Left ventricle myocardium superior (tissue), 1 donor: ENCODE data around the gene DPM1. TPM values are rescaled to one million over a fixed set of nuclear protein-coding genes. Genes with fewer than 3 reads are reported as not detected.
"Not testable (repeated sequence)": the region's sequence is repeated elsewhere in the genome, so short reads cannot be mapped to it uniquely, and the experiment has no call there.

Source experiments
- ATAC-seq: fragments of 200-7000 bp; cut with Tn5 transposase; one replicate; pipeline ENCODE4 v1.9.1; 2020; ENCODE audit warnings: mild to moderate bottlenecking, moderate library complexity
- DNase-seq: peaks from one replicate; pipeline ENCODE4 v3.0.0-alpha.2; 2020
- intact Hi-C: fragments of 100-400 bp; cut with micrococcal nuclease; formaldehyde crosslinking; loops from one replicate; pipeline ENCODE4 v1.11.0; 2022
- total RNA-seq: library from RNA; stranded (reverse); fragmentation: NEBNext Ultra II Directional; extraction: Animal tissue kit (Norgen Biotek cat#: 25700); gene quantifications from one replicate; pipeline ENCODE4 v1.2.1, GENCODE V29; 2021
- donor health status: DM: no; HTN: yes; CAD: no; lungs with severe emphysema.

DPM1 gene
- total RNA-seq, 1 donor from 2014 or later, result 41.2 TPM

DNA sequence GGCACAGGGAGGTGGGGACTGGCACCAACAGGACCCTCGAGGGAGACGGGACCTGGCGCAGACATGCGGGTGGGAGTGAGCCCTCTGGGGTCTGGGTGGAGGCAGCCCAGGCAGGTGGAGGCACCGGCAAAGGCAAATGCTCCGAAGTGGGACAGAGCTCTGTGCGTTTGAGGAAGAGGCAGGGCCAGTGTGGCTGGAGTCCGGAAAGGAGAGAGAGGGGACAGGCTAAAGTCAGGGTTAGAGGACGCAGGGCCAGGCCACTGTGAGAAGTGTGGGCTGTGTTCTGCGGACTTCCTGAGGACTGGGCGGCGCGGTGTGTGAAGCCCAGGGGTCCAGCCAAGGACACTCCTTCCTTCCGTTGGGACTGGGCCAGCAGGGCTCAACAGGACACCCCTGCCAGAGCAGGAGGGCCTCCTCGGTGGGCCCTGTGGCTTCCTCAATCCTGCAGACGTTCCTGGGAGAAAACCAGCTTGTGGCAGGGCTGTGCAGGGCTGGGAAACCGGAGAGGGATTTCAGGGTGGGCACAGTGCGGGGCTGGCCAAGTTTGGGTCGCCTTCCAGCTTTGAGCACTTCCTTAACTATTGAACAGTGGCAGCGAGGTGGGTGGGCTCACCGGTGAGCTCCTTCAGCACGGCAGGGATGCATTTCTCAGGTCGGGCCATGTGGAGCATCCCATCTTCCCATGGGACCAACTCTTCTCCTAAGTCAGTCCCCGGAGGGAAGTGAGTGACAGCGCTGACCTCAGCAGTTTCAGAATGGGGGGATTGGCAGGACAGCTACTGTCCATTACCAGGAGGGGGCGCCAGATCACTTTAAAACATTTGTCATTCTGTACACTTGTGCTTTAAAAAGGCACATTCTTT is 22.8 kb upstream of the DPM1 start:
- ATAC-seq (peak; percentile 63), DNase-seq (no peak)
- intact Hi-C loops, result no loop called here

DNA sequence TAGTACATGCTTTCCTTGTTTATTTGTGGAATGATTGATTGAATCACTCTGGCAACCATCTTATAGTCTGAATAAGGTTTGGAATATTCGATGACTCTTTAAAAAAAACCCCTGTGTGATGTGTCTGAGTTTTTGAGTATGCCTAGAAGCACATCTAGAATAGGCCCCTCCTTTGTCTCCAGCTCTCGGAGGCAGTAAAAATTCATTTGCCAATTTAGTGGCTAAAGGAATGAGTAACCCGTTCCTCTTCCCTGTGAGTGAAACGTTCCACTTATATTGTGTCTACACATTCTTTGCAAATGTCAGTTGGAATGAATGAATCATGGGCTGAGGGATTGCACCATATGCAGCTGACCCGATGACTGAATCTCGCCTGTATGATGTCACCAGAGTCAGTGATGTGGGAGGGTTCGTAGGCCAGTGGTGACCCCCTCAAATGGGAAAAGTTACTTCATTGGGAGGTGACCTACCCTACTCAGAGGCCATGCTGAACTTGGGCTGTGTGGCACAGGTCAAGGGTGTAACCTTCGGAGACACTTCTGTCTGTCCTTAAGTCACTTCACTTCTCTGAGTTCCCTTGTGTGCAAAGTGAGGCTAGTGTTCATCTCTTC is 21.8 kb upstream of the DPM1 start:
- intact Hi-C loops, result no loop called here
- ATAC-seq (peak; percentile 12), DNase-seq (no peak)

DNA sequence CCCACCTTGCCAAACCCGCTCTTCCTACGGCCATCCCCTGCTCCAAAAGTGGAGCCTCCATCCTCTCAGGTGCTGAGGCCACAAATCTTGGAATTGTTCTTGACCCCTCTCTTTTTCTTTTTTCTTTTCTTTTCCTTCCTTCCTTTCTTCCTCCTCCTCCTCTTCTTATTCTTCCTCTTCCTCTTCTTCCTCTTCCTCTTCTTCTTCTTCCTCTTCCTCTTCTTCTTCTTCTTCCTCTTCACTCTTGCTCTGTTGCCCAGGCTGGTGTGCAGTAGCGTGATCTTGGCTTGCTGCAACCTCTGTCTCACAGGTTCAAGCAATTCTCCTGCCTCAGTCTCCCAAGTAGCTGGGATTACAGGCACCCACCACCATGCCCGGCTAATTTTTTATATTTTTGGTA is 20.2 kb upstream of the DPM1 start:
- DNase-seq, ATAC-seq, intact Hi-C loops: not testable (repeated sequence)

DNA sequence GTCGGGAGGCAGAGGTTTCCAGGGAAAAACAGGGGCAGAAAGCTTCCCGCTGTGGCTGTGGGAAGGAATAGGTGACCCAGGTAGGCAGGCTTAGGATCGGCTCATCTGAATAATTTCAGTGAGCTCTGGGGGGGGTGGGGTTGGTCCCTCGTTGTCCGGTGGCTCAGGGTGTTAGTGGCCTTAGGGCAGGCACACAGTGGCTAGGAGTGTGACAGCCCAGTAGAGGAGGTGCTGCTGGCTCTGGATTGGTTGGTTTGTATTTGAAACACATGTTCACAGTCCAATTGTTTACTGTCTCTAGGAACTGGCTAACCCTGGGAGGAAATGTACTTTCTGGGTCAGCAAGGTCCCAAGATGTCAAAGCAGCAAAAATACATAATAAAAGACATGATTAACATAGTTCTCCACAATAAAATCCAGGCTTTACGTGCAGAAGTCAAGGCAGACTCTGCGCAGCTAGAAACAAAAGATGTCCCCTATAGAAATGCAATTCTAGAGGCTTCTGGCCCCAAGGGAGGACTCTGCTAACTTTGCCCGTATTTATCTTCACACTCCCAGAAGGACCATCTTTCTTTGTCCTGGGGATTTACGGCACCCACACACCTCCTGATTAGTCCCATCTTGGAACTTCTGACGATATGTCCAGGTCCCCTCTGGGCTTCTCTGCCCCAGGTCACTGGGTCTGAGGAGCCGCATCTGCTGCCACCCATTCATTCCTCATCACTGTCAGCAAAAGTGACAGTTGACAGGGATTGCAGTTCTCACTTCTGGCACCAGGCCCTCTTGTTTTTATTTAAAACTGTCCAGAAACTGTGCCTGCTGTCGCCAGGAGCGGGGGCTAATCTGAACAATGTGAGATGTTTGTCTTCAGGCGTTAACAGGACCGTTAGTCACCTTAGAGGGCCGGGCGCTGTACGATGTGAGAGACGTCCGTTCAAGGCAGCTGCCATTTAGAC is 19.0 kb upstream of the DPM1 start:
- DNase-seq, result no peak
- ATAC-seq, result no peak
- intact Hi-C loops, result no loop called here

DNA sequence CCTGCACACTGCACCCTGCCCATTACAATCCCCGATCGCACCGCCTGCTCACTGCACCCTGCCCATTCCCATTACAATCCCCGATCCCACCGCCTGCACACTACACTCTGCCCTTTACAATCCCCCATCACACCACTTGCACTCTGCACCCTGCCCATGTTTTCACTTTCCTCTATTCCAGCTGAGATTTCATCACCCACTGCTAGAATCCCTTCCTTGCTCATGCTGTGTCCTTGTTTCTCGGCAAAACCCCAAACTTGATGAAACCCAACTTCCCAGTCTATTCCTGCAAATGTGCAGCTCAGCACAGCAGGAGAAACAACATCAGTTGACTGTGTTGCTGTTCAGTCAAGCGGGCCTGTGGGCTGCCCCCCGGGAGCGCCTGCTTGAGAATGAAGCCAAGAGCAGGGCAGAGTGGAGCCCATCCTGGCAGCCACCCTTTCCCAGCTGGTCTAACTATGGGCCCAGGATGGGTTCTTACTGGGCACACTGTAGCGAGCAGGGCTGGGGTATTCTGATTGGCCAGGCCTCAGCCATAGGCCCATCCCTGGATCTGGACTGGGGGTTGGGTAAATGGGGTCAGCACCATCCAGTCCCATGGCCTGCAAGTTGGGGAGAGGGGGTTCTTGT is 17.5 kb upstream of the DPM1 start:
- DNase-seq, result no peak
- intact Hi-C loops, result no loop called here

DNA sequence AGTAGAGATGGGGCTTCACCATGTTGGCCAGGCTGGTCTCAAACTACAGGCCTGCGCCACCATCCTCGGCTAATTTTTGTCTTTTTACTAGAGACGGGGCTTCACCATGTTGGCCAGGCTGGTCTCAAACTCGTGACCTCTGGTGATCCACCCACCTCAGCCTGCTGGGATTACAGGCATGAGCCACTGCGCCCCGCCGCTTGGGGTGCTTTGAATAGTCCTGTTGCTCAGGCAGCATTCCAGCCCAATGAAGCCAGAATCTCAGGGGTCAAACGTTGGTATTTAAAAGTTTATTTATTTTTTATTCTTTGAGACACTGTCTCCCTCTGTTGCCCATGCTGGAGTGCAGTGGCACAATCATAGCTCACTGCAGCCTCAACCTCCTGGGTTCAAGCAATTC is 11.6 kb upstream of the DPM1 start:
- DNase-seq, result no peak
- intact Hi-C loops, result no loop called here
- no peak for ATAC-seq

More for the DNA sequence above, 17.5 kb upstream of the DPM1 start:
- ATAC-seq, result no peak

DNA sequence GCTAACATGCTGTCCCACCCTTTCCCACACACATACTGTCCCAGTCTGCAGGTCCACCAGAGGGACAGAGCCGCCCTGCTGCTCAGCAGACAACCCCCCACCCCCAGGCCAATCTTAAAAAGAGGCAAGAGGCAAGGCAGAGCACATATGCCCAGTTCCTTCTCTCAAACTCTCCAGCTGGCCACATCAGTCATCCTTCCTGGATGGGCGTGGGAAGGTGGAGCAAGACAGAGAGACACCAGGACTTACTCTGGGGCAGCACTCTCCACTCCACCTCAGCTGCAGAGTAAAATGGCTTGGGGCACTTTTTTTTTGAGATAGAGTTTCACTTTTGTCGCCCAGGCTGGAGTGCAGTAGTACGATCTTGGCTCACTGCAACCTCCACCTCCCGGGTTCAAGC is 11.1 kb upstream of the DPM1 start:
- DNase-seq (no peak), ATAC-seq (no peak)
- intact Hi-C loops, result no loop called here

DNA sequence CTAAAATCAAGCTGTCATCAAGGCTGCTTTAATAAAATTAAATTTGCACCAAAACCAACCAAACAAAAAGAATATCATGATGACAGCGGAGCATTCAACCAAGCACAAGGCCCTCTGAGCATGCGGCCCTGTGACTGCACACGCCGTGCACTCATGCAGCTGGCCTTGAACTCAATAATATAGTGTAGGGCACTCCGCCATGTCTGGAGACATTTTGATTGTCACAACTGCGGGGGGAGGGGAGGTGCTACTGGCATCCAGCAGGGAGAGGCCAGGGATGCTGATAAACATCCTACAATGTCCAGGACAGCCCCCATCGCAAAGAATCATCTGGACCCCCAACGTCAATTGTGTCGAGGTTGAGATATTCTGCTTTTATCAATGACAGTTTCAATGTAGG is 10.0 kb upstream of the DPM1 start:
- DNase-seq (no peak), ATAC-seq (no peak)
- intact Hi-C loops, result no loop called here

DNA sequence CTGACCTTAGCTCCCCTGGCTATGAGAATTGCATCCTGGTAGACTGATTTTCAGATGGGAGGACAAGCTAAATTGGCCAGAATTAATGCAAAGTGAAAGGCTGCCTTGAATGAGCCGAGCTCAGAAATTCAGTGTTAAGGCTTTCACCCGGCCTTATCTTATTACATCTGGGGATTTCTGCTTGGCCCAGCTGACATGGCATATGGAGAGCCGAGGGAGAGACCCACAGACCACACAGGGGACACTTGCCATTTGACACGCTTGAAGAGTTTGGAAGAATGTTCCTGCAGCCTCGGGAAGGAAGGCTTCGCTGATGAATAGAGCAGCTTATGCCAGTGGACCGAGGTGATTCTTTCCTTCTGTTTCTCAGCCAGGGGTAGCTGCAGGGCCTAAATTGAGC is 9.3 kb upstream of the DPM1 start:
- DNase-seq, result no peak
- ATAC-seq, result no peak
- intact Hi-C loops, result no loop called here

DNA sequence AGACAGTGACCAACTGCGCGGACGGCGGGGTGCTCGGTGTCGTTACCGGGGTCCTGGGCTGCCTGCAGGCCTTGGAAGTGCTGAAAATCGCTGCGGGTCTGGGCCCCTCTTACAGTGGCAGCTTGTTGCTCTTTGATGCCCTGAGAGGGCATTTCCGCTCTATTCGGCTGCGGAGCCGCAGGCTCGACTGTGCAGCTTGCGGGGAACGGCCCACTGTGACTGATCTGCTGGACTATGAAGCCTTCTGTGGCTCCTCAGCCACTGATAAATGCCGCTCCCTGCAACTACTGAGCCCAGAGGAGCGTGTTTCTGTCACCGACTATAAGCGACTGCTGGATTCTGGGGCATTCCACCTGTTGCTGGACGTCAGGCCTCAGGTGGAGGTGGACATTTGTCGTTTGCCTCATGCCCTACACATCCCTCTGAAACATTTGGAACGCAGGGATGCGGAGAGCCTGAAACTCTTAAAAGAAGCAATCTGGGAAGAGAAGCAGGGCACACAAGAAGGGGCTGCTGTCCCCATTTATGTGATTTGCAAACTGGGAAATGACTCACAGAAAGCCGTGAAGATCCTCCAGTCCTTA is 1.3 kb upstream of the DPM1 start:
- intact Hi-C loops, result loop anchor here (2.0 kb wide), 1 partner anchor 27 kb away; no protein-coding TSS in a partner anchor
- ATAC-seq (no peak), DNase-seq (no peak)

DNA sequence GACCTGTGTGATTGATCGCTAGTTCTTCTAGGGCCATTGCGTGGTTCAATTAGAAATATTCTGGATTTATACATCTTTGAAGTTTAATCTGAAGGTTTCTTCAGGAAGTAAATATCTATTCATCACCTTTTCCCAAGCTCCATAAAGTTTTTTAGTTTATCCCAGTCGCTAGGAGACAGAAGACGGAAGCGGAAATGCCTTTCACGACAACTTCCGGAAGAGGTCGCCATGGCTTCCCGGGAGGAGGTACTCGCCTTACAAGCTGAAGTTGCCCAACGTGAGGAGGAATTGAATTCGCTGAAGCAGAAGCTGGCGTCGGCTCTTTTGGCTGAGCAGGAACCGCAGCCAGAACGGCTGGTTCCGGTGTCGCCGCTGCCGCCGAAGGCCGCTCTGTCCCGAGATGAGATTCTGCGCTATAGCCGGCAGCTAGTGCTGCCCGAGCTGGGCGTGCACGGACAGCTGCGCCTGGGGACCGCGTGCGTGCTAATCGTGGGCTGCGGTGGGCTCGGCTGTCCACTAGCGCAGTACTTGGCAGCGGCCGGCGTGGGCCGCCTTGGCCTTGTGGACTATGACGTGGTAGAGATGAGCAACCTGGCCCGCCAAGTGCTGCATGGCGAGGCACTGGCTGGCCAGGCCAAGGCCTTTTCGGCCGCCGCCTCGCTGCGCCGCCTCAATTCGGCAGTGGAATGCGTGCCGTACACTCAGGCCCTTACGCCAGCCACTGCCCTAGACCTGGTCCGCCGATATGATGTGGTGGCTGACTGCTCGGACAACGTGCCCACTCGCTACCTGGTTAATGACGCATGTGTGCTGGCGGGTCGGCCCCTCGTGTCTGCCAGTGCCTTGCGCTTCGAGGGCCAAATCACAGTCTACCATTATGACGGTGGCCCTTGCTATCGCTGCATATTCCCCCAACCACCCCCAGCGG is 547 bp upstream of the DPM1 start, which contains the start of gene MOCS3:
TSS of gene MOCS3 (plus strand) at position 204 of the 928 bp plus-strand sequence. CDS start at position 229, 25 bp downstream.
- ATAC-seq, result peak; percentile 88
- intact Hi-C loops, result loop anchor here (2.0 kb wide), 1 partner anchor 26 kb away; no protein-coding TSS in a partner anchor

DNA sequence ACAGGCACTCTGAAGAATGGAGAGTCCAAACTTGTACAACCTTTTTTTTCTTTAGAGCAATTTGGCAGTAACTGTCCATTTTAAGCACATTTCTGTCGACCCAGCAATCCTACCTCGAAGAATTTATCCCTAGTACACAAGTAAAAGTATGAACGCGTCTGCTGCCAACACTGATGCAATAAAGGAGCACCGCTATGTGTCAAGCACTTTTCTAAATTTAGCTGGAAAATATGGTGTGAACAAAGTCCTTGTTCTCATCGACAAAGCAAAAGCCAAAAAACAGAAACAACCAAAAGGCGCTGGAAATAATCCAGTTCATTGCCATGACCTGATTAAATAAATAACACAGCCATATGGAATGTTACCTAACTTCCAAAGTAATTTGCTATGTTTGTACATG is 1.1 kb downstream of the DPM1 start:
- intact Hi-C loops, result no loop called here
- no peak for DNase-seq
- ATAC-seq, result peak; percentile 47

More for the DNA sequence above, 547 bp upstream of the DPM1 start, which contains the start of gene MOCS3:
- peak; percentile 77 for DNase-seq

DNA sequence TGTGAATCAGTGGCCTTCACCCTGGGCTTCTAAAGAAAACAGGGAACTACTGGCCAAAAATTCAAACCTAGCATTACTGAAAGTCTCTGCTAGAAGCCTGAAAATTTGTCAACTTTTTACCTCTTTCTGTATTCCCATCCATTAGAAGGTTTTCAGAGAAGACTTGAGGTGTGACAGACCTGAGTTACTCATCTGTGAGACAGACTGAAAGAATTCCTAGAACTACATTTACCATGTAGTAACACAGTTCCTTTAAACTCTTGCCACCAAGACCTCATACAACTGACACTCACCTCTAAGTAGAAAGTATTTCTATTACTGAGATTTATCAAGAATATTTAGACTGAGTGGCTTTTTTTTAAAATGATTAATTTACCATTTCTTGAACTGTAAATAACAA is 4.5 kb downstream of the DPM1 start:
- intact Hi-C loops, result no loop called here
- ATAC-seq (no peak), DNase-seq (no peak)

DNA sequence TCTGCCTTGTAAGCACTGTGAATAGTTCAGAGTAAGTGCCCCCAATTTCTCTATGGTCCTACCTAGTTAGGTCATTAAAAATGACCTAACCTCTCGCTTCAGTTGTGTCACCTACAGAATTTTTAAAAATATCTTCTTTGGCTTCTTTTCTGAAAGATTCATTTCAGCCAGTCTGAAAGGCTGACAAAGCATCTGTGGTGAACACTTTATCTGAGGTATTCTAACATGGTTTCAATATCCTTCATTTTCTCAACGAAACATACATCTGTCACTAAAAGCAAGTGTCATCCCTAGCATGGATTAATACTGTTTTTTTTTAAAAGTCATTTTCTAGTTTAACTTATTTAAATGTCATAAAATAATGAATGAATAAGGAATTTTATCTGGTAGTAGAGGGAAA is 5.1 kb downstream of the DPM1 start:
- no peak for DNase-seq
- intact Hi-C loops, result no loop called here
- no peak for ATAC-seq

DNA sequence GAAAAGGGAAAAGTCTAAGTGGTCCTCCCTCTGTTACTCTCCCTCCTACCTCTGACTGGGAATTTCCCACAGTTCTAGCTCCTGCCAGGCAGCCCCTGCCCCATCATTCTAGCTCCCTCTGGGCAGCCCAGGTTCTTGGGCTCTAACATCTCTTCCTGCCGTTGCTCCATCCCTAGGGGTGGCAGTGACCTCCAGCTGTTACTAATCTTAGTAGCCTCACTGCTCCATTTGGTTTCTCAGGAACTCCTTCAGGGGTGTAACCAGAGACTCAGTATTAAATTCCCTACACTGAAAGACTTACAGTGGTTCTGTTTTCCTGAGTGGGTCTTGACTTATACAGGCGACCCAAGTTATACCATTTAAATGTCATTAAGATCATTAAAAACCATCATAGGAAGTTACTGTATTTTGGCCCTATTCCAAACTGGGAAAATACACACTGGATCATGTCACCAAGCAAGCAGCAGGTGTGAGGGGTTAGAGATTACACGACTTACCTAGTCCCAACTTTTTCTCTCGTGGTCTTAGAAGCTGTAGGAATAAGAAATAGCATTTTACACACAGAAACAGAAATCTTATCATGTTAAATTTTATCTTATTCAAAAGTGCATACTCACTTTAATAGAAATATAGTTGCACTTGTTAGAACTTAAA is 10.1 kb downstream of the DPM1 start:
- no peak for DNase-seq
- no peak for ATAC-seq
- intact Hi-C loops, result no loop called here

DNA sequence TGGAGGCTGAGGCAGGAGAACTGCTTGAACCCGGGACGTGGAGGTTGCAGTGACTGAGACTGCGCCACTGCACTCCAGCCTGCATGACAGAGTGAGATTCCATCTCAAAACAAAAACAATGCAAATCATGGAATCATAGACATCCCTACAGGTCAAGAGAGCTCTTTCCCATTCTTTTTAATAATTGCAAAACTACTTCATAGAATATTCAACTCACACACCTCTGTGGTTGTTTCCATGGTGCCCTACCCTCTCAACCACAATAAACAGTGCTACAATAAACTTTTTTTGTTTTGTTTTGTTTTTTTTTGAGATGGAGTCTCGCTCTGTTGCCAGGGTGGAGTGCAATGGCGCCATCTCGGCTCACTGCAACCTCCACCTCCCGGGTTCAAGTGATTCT is 15.3 kb downstream of the DPM1 start:
- ATAC-seq (no peak), DNase-seq (no peak)
- intact Hi-C loops, result no loop called here

DNA sequence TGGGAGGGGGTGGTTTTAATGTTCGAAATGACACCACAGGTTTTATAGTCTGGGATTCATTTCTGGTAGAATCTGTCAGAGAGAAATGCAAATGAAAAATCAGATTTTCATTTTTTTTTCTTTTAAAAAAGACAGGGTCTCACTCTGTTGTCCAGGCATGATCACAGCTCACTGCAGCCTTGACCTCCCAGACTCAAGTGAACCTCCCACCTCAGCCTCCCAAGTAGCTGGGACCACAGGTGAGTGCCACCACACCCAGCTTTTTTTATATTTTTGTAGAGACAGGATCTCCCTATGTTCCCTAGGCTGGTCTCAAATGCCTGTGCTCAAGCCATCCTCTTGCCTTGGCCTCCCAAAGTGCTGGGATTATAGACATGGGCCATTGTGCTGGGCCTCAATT is 24.7 kb downstream of the DPM1 start:
- intact Hi-C loops, result loop anchor here (2.0 kb wide), 1 partner anchor 25 kb away; the partner anchor contains the start of genes DPM1 and MOCS3
- ATAC-seq (no peak), DNase-seq (no peak)
